ENCODE data around the gene WHAMM.

WHAMM gene

DNA sequence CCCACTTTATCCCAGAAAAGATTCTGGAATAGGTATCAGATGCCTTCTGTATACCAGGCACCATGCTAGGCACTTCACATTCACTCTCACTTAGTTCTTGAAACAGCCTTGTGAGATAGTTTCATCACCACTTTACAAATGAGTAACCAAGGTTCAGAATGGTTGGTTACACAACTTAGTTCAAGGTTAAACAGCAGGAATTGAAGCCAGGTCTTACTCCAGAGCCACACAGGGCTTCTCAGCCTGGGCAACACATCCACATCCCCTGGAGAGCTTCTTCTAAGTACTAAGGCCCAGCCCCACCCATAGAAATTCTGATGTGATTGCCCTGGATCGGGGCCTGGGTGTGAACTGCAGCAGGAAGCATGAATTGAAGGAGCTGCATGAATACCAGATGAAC is 18.6 kb downstream of the WHAMM start:
- H2AFZ ChIP-seq (ENCODE audit: low read depth, low read length, severe bottlenecking): no peak overlapping the region
- H3F3A ChIP-seq (ENCODE audit: insufficient read depth): 0 out of 2 replicates have a peak, but pooled peaks cover 3% of the 10 kb centered on the region
- H3K9ac ChIP-seq (ENCODE audit: low read length): no peak overlapping the region
- peaks cover 54% of the 10 kb centered on the region for H3K36me3 ChIP-seq (ENCODE audit: low read length)
- no peaks in the 10 kb centered on the region for H3K9me3 ChIP-seq (ENCODE audit: insufficient read depth, low read length)
- H3K4me2 ChIP-seq (ENCODE audit: low read depth, low read length, poor library complexity, severe bottlenecking): no peak overlapping the region
- TF ChIP-seq EZH2phosphoT487 (conservative IDR thresholded peaks at IDR 0.05; ENCODE audit: low read length): no peak
- TF ChIP-seq, protein P1, sequence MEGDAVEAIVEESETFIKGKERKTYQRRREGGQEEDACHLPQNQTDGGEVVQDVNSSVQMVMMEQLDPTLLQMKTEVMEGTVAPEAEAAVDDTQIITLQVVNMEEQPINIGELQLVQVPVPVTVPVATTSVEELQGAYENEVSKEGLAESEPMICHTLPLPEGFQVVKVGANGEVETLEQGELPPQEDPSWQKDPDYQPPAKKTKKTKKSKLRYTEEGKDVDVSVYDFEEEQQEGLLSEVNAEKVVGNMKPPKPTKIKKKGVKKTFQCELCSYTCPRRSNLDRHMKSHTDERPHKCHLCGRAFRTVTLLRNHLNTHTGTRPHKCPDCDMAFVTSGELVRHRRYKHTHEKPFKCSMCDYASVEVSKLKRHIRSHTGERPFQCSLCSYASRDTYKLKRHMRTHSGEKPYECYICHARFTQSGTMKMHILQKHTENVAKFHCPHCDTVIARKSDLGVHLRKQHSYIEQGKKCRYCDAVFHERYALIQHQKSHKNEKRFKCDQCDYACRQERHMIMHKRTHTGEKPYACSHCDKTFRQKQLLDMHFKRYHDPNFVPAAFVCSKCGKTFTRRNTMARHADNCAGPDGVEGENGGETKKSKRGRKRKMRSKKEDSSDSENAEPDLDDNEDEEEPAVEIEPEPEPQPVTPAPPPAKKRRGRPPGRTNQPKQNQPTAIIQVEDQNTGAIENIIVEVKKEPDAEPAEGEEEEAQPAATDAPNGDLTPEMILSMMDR (IDR thresholded peaks at IDR 0.05; ENCODE audit: insufficient read depth, low read length, poor library complexity, severe bottlenecking): no peak
- no peaks in the 10 kb centered on the region for H3K9me2 ChIP-seq (replicated peaks; ENCODE audit: insufficient read depth, low read length)
- H4K20me1 ChIP-seq (ENCODE audit: low read depth, low read length): no peaks in the 10 kb centered on the region
- H3K27ac ChIP-seq (ENCODE audit: low read depth, low read length): no peak overlapping the region
- H3K27me3 ChIP-seq (ENCODE audit: low read length): no peaks in the 10 kb centered on the region
- no peak overlapping the region for H3K4me3 ChIP-seq (ENCODE audit: insufficient read depth, low read length, poor library complexity, severe bottlenecking)
- H3K79me2 ChIP-seq (ENCODE audit: insufficient read depth, low read length): no peaks in the 10 kb centered on the region

GRCh38 chr15:82829234-82829633 is 19.8 kb downstream of the WHAMM start:
- Histone ChIP-seq H3F3A (ENCODE audit: insufficient read depth) (0 out of 2 replicates have a peak, but pooled peaks cover 3% of the 10 kb centered on the region), H3K36me3 (ENCODE audit: low read length) (peaks cover 55% of the 10 kb centered on the region)
- TF ChIP-seq EZH2phosphoT487 (conservative IDR thresholded peaks at IDR 0.05; ENCODE audit: low read length): no peak
- TF ChIP-seq, protein P1 (IDR thresholded peaks at IDR 0.05; ENCODE audit: insufficient read depth, low read length, poor library complexity, severe bottlenecking): no peak

GRCh38 chr15:82830427-82831173 is 21.2 kb downstream of the WHAMM start:
- H2AFZ ChIP-seq (ENCODE audit: low read depth, low read length, severe bottlenecking): no peak overlapping the region
- no peaks in the 10 kb centered on the region for H4K20me1 ChIP-seq (ENCODE audit: low read depth, low read length)
- peaks cover 56% of the 10 kb centered on the region for H3K36me3 ChIP-seq (ENCODE audit: low read length)
- H3K27ac ChIP-seq (ENCODE audit: low read depth, low read length): no peak overlapping the region
- no peak overlapping the region for H3K4me2 ChIP-seq (ENCODE audit: low read depth, low read length, poor library complexity, severe bottlenecking)
- no peaks in the 10 kb centered on the region for H3K9me3 ChIP-seq (ENCODE audit: insufficient read depth, low read length)
- TF ChIP-seq EZH2phosphoT487 (conservative IDR thresholded peaks at IDR 0.05; ENCODE audit: low read length): no peak
- TF ChIP-seq, protein P1 (IDR thresholded peaks at IDR 0.05; ENCODE audit: insufficient read depth, low read length, poor library complexity, severe bottlenecking): no peak
- 0 out of 2 replicates have a peak, but pooled peaks cover 3% of the 10 kb centered on the region for H3F3A ChIP-seq (ENCODE audit: insufficient read depth)
- no peak overlapping the region for H3K4me3 ChIP-seq (ENCODE audit: insufficient read depth, low read length, poor library complexity, severe bottlenecking)
- no peaks in the 10 kb centered on the region for H3K79me2 ChIP-seq (ENCODE audit: insufficient read depth, low read length)
- H3K9me2 ChIP-seq (replicated peaks; ENCODE audit: insufficient read depth, low read length): no peaks in the 10 kb centered on the region
- H3K27me3 ChIP-seq (ENCODE audit: low read length): no peaks in the 10 kb centered on the region
- no peak overlapping the region for H3K9ac ChIP-seq (ENCODE audit: low read length)

More at GRCh38 chr15:82829234-82829633, 19.8 kb downstream of the WHAMM start:
- H3K4me2 ChIP-seq (ENCODE audit: low read depth, low read length, poor library complexity, severe bottlenecking): no peak overlapping the region
- no peak overlapping the region for H3K27ac ChIP-seq (ENCODE audit: low read depth, low read length)
- no peak overlapping the region for H3K4me3 ChIP-seq (ENCODE audit: insufficient read depth, low read length, poor library complexity, severe bottlenecking)
- H3K27me3 ChIP-seq (ENCODE audit: low read length): no peaks in the 10 kb centered on the region
- no peaks in the 10 kb centered on the region for H3K79me2 ChIP-seq (ENCODE audit: insufficient read depth, low read length)
- no peak overlapping the region for H2AFZ ChIP-seq (ENCODE audit: low read depth, low read length, severe bottlenecking)
- H3K9me2 ChIP-seq (replicated peaks; ENCODE audit: insufficient read depth, low read length): no peaks in the 10 kb centered on the region
- no peaks in the 10 kb centered on the region for H4K20me1 ChIP-seq (ENCODE audit: low read depth, low read length)
- no peaks in the 10 kb centered on the region for H3K9me3 ChIP-seq (ENCODE audit: insufficient read depth, low read length)
- H3K9ac ChIP-seq (ENCODE audit: low read length): no peak overlapping the region
